ENCODE results near the gene ITGBL1. TPM values are rescaled to one million over a fixed set of nuclear protein-coding genes. Genes with fewer than 3 reads are reported as not detected.
A peak's percentile ranks its signal among the peaks of the same experiment; 100 is the strongest.

ITGBL1 gene
- total RNA-seq, 1 donor = 398 TPM

GRCh38 chr13:101695870-101696516 lies 243.5 kb downstream of the ITGBL1 start:
- no peak overlapping the region for H3K4me2 ChIP-seq (ENCODE audit: insufficient read depth, low read length)
- H3K4me1 ChIP-seq (ENCODE audit: insufficient read depth, low read length) = peaks cover 18% of the 10 kb centered on the region
- H3K79me2 ChIP-seq (ENCODE audit: insufficient read depth, low read length) = peaks cover 9% of the 10 kb centered on the region
- no peak overlapping the region for H3K4me3 ChIP-seq (ENCODE audit: insufficient read depth, low read length)
- no peak overlapping the region for H3K27ac ChIP-seq (ENCODE audit: low read depth, low read length)
- DNase-seq (ENCODE audit: insufficient read length, low spot score, missing footprints) = no peak
- no peaks in the 10 kb centered on the region for H3K27me3 ChIP-seq (ENCODE audit: insufficient read depth, low read length)
- no peak overlapping the region for H2AFZ ChIP-seq (ENCODE audit: low read length)
- H3K36me3 ChIP-seq (ENCODE audit: insufficient read depth, low read length) = peaks cover 52% of the 10 kb centered on the region
- peaks cover 10% of the 10 kb centered on the region for H4K20me1 ChIP-seq (ENCODE audit: insufficient read depth, low read length)
- no peaks in the 10 kb centered on the region for H3K9me3 ChIP-seq (ENCODE audit: low read depth, low read length)
- TF ChIP-seq CTCF (IDR thresholded peaks at IDR 0.05; ENCODE audit: extremely low read depth, low read depth, low read length) = no peak

GRCh38 chr13:101697745-101698144 lies 245.3 kb downstream of the ITGBL1 start:
- H3K79me2 ChIP-seq (ENCODE audit: insufficient read depth, low read length) = peaks cover 9% of the 10 kb centered on the region

GRCh38 chr13:101698400-101698799 lies 245.9 kb downstream of the ITGBL1 start:
- DNase-seq (ENCODE audit: insufficient read length, low spot score, missing footprints) = no peak

More at GRCh38 chr13:101697745-101698144, 245.3 kb downstream of the ITGBL1 start:
- H3K27me3 ChIP-seq (ENCODE audit: insufficient read depth, low read length) = no peaks in the 10 kb centered on the region
- peaks cover 47% of the 10 kb centered on the region for H3K36me3 ChIP-seq (ENCODE audit: insufficient read depth, low read length)
- H3K4me1 ChIP-seq (ENCODE audit: insufficient read depth, low read length) = peaks cover 12% of the 10 kb centered on the region
- no peak overlapping the region for H3K27ac ChIP-seq (ENCODE audit: low read depth, low read length)
- H4K20me1 ChIP-seq (ENCODE audit: insufficient read depth, low read length) = peaks cover 10% of the 10 kb centered on the region
- TF ChIP-seq CTCF (IDR thresholded peaks at IDR 0.05; ENCODE audit: extremely low read depth, low read depth, low read length) = no peak
- H3K9me3 ChIP-seq (ENCODE audit: low read depth, low read length) = no peaks in the 10 kb centered on the region
- H2AFZ ChIP-seq (ENCODE audit: low read length) = no peak overlapping the region
- no peak overlapping the region for H3K4me2 ChIP-seq (ENCODE audit: insufficient read depth, low read length)
- DNase-seq (ENCODE audit: insufficient read length, low spot score, missing footprints) = no peak
- no peak overlapping the region for H3K4me3 ChIP-seq (ENCODE audit: insufficient read depth, low read length)

More at GRCh38 chr13:101698400-101698799, 245.9 kb downstream of the ITGBL1 start:
- Histone ChIP-seq H2AFZ (ENCODE audit: low read length) (no peak overlapping the region), H3K4me2 (ENCODE audit: insufficient read depth, low read length) (no peak overlapping the region), H3K27me3 (ENCODE audit: insufficient read depth, low read length) (no peaks in the 10 kb centered on the region), H3K27ac (ENCODE audit: low read depth, low read length) (peak overlapping the region; percentile 17), H3K79me2 (ENCODE audit: insufficient read depth, low read length) (peaks cover 6% of the 10 kb centered on the region), H3K36me3 (ENCODE audit: insufficient read depth, low read length) (peaks cover 41% of the 10 kb centered on the region), H4K20me1 (ENCODE audit: insufficient read depth, low read length) (peaks cover 10% of the 10 kb centered on the region), H3K4me3 (ENCODE audit: insufficient read depth, low read length) (no peak overlapping the region), H3K4me1 (ENCODE audit: insufficient read depth, low read length) (peaks cover 12% of the 10 kb centered on the region), H3K9me3 (ENCODE audit: low read depth, low read length) (no peaks in the 10 kb centered on the region)
- TF ChIP-seq CTCF (IDR thresholded peaks at IDR 0.05; ENCODE audit: extremely low read depth, low read depth, low read length) = no peak

Data from osteoblast (primary cell).